Hematopoietic multipotent progenitor cell treated with erythropoietin and hydrocortisone succinate and interleukin-3 and kit ligand, for 15 days (in vitro differentiated cells): ENCODE results near the gene TMTC2.
"Not testable (repeated sequence)": the region's sequence is repeated elsewhere in the genome, so short reads cannot be mapped to it uniquely, and the experiment has no call there.

ENCODE experiments used
- DNase-seq: peaks from one replicate; pipeline ENCODE4 v3.0.0-alpha.2; 2015; ENCODE audit warnings: low spot score

The TMTC2 gene

DNA sequence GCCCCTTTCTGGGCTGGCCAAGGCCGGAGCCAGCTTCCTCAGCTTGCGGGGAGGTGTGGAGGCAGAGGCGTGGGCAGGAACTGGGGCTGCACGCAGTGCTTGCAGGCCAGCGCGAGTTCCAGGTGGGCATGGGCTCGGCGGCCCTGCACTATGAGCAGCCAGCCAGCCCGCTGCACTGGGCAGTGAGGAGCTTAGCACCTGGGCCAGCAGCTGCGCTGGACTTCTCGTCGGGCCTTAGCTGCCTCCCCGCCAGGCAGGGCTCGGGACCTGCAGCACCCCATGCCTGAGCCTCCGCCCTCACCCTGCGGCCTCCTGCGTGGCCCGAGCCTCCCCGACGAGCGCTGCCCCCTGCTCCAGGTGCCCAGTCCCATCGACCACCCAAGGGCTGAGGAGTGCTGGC, 42.0 kb downstream of the TMTC2 start:
- no peak for DNase-seq

GRCh38 chr12:82730953-82731459, 44.3 kb downstream of the TMTC2 start:
- no peak for DNase-seq

GRCh38 chr12:82740129-82741000, 53.7 kb downstream of the TMTC2 start:
- no peak for DNase-seq

DNA sequence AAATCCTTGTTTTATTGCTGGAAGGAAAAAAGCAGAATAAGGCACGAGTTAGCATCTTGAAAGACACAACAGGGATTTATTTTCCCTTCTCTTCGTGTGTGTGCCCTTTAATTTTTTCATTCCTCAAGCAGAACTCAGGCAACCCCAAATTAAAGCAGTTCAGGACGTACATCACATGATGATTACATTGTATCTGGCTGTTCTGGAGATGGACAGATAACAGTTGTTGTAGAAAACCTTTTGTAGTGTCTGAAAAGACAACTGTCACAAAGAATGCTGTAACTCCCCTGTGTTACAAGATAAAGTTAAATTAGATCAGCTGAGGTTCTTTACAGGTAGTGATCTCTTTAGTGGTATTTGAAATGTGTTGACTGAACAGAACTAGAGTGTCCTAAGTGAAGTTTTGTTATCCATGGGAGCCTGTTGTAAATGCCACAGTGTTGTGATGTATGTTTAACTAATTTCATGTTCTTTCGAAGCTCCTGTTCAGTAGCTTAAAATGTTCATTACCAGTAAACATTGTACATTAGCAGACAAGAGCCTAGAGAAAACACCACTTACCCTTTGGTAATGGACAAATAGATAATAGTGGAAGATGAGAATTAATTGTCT, 58.5 kb downstream of the TMTC2 start:
- DNase-seq = no peak

- DNase-seq = no peak
Measured at GRCh38 chr12:82745807-82746206, 59.1 kb downstream of the TMTC2 start.

- DNase-seq = no peak
Measured at GRCh38 chr12:82746668-82747067, 60.0 kb downstream of the TMTC2 start.

DNA sequence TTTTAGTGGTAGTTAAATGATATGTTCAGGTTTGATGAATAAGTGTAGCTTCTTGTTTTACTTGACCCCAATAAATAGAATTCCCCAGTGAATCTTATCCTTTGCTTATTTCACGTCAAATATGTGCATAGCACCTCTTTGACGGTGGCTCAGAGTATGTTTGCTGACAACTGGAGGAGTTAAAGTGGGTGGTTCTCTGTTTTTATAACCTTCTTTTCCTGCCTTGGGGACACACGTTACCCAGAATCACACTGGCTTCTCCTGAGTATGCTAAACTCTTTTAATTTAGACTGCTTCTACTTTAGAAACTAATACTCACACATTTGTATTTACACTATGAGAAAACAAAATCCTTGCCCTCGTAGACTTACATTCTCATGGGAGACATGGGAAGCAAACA, 62.3 kb downstream of the TMTC2 start:
- DNase-seq = no peak

- DNase-seq = no peak
Measured at GRCh38 chr12:82754856-82755255, 68.2 kb downstream of the TMTC2 start.

- no peak for DNase-seq
Measured at GRCh38 chr12:82756303-82756702, 69.6 kb downstream of the TMTC2 start.

- DNase-seq = no peak
Measured at GRCh38 chr12:82757059-82757458, 70.4 kb downstream of the TMTC2 start.

DNA sequence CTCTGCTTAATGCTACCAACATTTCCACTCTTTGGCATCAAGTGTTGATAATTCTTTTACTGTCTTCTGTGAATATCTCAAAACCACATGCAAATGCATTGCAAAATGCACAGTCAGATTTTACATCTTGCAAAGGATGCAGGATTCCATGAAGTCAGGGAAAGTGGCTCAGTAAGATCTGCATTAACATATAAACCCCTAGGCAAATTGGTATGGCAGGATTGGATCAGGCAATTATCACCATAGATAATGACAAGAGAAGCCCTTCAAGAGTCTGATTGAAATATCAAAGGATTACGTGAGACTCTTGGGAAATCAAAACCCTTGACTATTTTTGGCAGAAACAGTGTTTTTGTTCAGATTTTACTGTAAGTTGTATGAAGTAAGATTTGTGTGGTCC, 71.0 kb downstream of the TMTC2 start:
- no peak for DNase-seq

GRCh38 chr12:82758749-82759330, 72.1 kb downstream of the TMTC2 start:
- DNase-seq = no peak

DNA sequence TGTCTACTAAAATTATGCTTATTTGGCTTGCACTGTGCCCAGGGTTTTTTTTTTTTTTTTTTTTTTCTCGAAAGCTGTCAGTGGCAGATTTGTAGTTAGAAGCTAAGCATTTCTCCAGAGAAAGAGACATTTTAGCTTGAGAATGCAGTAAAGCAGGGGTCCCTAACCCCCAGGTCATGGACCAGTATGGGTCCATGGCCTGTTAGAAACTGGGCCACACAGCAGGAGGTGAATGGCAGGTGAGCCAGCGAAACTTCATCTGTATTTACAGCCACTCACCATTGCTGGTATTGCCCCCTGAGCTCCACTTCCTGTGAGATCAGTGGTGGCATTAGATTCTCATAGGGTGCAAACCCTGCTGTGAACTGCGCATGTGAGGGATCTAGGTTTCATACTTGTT, 73.7 kb downstream of the TMTC2 start:
- DNase-seq = no peak

DNA sequence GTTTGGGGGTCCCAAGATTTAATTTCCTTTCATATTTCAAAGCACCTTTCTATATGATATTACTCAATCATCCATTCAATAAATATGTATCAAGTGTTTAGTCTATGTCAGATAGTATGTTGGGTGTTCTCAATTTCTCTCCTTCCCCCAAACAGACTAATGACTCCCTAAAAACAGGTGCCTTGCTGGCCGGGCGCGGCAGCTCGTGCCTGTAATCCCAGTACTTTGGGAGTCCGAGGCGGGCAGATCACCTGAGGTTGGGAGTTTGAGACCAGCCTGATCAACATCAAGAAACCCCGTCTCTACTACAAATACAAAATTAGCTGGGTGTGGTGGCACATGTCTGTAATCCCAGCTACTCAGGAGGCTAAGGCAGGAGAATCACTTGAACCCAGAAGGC, 78.5 kb downstream of the TMTC2 start:
- DNase-seq = not testable (repeated sequence)

DNA sequence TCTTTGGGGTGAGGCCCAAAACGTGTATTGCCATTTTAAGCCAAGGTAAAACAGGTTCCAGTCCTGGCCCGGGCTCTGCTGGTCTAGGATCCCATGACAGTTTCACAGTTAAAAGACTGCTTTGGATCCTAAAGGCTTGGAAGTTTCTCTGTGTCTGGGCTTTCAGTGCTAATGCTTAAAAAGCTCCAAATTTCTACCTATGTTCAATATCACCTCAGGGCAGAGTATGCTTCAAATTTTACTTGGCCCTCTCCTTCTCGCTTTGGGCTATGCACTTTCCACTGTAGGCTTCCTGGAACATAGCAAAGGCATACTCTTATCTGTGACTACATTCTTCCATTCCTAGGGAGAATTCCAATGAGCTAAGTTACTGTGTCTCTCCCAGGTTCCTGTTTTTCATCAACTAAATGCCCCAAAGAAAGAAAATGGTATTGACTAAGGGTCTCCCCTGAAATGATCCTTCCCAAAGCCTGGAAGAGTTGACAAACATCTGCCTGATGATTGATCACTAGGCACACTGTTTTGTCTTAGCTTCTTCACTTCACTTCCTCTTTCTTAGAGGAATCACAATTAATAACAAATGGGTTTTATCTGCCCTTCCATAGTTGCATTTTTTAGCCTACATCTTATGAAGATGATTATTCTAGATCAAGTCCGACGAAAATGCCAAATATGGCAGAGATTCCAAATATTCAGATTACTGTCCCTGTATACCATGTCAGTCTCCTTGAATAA, 79.4 kb downstream of the TMTC2 start:
- no peak for DNase-seq

DNA sequence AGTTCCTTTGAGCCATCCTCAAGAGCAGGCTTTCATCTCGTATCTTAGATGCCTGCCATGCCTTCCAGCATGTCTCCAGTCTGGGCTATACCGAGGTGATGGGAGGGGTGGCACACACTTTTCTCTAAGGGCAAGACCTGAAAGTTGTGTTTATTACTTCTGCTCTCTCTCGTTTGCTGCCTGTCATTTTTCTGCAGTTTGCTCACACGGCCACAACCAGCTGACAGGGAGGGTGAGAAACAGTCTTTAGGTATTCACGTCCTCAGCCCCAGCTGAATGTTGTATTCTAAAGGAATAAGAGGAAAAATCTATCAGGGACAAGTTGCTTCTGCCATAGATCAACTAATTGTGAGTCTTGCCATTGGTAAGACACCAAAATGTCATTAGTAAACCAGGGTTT, 88.0 kb downstream of the TMTC2 start:
- no peak for DNase-seq

GRCh38 chr12:82780517-82780916, 93.8 kb downstream of the TMTC2 start:
- no peak for DNase-seq

GRCh38 chr12:82781309-82781997, 94.7 kb downstream of the TMTC2 start:
- no peak for DNase-seq

- no peak for DNase-seq
Measured at GRCh38 chr12:82783435-82783834, 96.7 kb downstream of the TMTC2 start.

- DNase-seq = no peak
Measured at GRCh38 chr12:82787016-82787415, 100.3 kb downstream of the TMTC2 start.

DNA sequence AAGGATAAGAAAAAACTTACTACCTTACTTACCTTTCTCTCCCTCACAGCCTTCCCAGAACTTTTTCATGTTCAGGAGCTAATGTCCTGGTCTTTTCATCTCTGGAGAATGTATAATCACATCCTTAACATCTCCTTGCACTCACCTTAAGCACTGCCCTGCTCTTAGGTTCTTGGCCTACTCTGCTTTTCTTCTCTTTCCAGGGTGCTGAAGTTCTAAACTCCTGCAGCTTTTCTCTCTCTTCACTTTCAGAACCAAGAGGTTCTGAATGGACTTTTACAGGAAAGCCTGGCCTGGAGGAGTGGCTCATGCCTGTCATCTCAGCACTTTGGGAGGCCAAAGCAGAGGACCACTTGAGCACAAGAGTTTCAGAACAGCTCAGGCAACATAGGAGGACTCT, 101.9 kb downstream of the TMTC2 start:
- no peak for DNase-seq

DNA sequence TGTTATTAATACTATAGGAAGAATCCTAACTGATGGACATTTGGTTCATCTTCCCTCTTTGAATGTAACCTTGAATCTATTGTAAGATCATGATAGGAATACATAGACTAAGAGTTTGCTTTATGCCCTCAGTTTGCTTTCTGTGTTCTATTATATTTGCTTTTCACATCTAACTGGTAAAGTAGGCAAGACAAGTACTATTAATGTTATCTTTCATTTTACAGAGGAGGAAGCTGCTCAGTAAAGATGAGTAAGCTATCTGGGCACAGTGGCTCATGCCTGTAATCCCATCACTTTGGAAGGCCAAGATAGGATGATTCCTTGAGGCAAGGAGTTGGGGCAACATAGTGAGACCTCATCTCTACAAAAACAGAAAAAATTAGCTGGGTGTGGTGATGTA, 103.0 kb downstream of the TMTC2 start:
- DNase-seq = no peak
